ENCODE data around the gene GET4.

- TF ChIP-seq CHD2 (IDR thresholded peaks at IDR 0.05; ENCODE audit: low read length, partially characterized antibody), result no peak
- no peak for TF ChIP-seq JUND (IDR thresholded peaks at IDR 0.05)
- no peak for TF ChIP-seq MAX (IDR thresholded peaks at IDR 0.05; ENCODE audit: low read depth)
- no peak for TF ChIP-seq SIN3A (IDR thresholded peaks at IDR 0.05; ENCODE audit: borderline replicate concordance, low read depth, low read length)
- TF ChIP-seq TCF12 (IDR thresholded peaks at IDR 0.05), result no peak
- TF ChIP-seq, protein P1, sequence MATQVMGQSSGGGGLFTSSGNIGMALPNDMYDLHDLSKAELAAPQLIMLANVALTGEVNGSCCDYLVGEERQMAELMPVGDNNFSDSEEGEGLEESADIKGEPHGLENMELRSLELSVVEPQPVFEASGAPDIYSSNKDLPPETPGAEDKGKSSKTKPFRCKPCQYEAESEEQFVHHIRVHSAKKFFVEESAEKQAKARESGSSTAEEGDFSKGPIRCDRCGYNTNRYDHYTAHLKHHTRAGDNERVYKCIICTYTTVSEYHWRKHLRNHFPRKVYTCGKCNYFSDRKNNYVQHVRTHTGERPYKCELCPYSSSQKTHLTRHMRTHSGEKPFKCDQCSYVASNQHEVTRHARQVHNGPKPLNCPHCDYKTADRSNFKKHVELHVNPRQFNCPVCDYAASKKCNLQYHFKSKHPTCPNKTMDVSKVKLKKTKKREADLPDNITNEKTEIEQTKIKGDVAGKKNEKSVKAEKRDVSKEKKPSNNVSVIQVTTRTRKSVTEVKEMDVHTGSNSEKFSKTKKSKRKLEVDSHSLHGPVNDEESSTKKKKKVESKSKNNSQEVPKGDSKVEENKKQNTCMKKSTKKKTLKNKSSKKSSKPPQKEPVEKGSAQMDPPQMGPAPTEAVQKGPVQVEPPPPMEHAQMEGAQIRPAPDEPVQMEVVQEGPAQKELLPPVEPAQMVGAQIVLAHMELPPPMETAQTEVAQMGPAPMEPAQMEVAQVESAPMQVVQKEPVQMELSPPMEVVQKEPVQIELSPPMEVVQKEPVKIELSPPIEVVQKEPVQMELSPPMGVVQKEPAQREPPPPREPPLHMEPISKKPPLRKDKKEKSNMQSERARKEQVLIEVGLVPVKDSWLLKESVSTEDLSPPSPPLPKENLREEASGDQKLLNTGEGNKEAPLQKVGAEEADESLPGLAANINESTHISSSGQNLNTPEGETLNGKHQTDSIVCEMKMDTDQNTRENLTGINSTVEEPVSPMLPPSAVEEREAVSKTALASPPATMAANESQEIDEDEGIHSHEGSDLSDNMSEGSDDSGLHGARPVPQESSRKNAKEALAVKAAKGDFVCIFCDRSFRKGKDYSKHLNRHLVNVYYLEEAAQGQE (IDR thresholded peaks at IDR 0.05; ENCODE audit: low read depth, low read length), result no peak
- TF ChIP-seq PBX3 (IDR thresholded peaks at IDR 0.05), result no peak
- TF ChIP-seq CTCF (IDR thresholded peaks at IDR 0.05), result no peak
These were observed 4.3 kb upstream of the GET4 start for GRCh38 chr7:871900-872537.
